Endodermal cell (in vitro differentiated cells): ENCODE results near the gene SDK1. TPM values are rescaled to one million over a fixed set of nuclear protein-coding genes. Genes with fewer than 3 reads are reported as not detected.

Source experiments
- DNase-seq: peaks from one replicate; pipeline ENCODE4 v3.0.0-alpha.2; 2017
- H3K27ac ChIP-seq: 2 replicates; pipeline ENCODE4 v1.5.1; 2013; ENCODE audit warnings: mild to moderate bottlenecking, low read depth, low read length, moderate library complexity
- H3K27me3 ChIP-seq: 2 replicates; pipeline ENCODE4 v1.6.1; 2013; ENCODE audit warnings: mild to moderate bottlenecking, low read length, moderate library complexity; ENCODE audit not compliant: insufficient read depth, control insufficient read depth, poor library complexity, severe bottlenecking
- H3K36me3 ChIP-seq: 2 replicates; pipeline ENCODE4 v1.7.0; 2013; ENCODE audit warnings: mild to moderate bottlenecking, low read length, moderate library complexity; ENCODE audit not compliant: control insufficient read depth, insufficient read depth
- H3K4me1 ChIP-seq: one replicate; pipeline ENCODE4 v1.7.0; 2013; ENCODE audit warnings: low read length; ENCODE audit not compliant: control insufficient read depth, insufficient read depth
- H3K4me3 ChIP-seq: 2 replicates; pipeline ENCODE4 v1.5.1; 2013; ENCODE audit warnings: mild to moderate bottlenecking, low read length, moderate library complexity
- H3K9ac ChIP-seq: 2 replicates; pipeline ENCODE4 v1.6.1; 2013; ENCODE audit warnings: mild to moderate bottlenecking, low read length, moderate library complexity; ENCODE audit not compliant: poor library complexity, severe bottlenecking; ENCODE audit errors: extremely low read depth
- H3K9me3 ChIP-seq: 2 replicates; pipeline ENCODE4 v1.6.1; 2013; ENCODE audit warnings: mild to moderate bottlenecking, low read length, moderate library complexity; ENCODE audit not compliant: control insufficient read depth
- H3K27ac Mint-ChIP-seq: 2 replicates; pipeline ENCODE4 v1.8.0; 2020; ENCODE audit warnings: mixed read lengths
- H3K27me3 Mint-ChIP-seq: 2 replicates; pipeline ENCODE4 v1.8.0; 2021; ENCODE audit warnings: mild to moderate bottlenecking, mixed read lengths; ENCODE audit not compliant: insufficient read depth
- H3K36me3 Mint-ChIP-seq: 2 replicates; pipeline ENCODE4 v1.8.0; 2020; ENCODE audit warnings: low read depth, mixed read lengths
- H3K4me1 Mint-ChIP-seq: 2 replicates; pipeline ENCODE4 v1.8.0; 2020; ENCODE audit warnings: mixed read lengths
- H3K4me3 Mint-ChIP-seq: 2 replicates; pipeline ENCODE4 v1.8.0; 2020; ENCODE audit warnings: mild to moderate bottlenecking, moderate library complexity, mixed read lengths
- H3K9me3 Mint-ChIP-seq: 2 replicates; pipeline ENCODE4 v1.8.0; 2020; ENCODE audit warnings: mild to moderate bottlenecking, mixed read lengths
- CTCF ChIP-seq: fragments of 200-600 bp; sonication (generic); conservative IDR thresholded peaks from 2 replicates; pipeline ENCODE4 v1.5.0; 2021; ENCODE audit warnings: antibody characterized with exemption, mild to moderate bottlenecking
- WGBS, 2 experiments: methylation state at CpG; one replicate each; pipeline versions ENCODE4 v1.1.5 to v1.1.7; 2013; ENCODE audit warnings: missing lambda C conversion rate in 2 of 2, mixed read lengths in 1 of 2; ENCODE audit not compliant: insufficient coverage in 1 of 2, insufficient read length in 1 of 2; 5-methylcytosine and 5-hydroxymethylcytosine counted together
- total RNA-seq, 2 donors: library from RNA; stranded (reverse); fragmentation: NEBNext Ultra II Directional in 1 of 2; extraction: Animal tissue kit (Norgen Biotek cat#: 25700) in 1 of 2; gene quantifications; 2 replicates in 1 of 2; 3 replicates in 1 of 2; pipeline ENCODE4 v1.2.1, GENCODE V29; 2021

SDK1 gene
- total RNA-seq, 2 donors from 2014 or later: 22.7 to 23.1 TPM

GRCh38 chr7:3739983-3740382 is 438.9 kb downstream of the SDK1 start:
- H3K27ac Mint-ChIP-seq: no peak overlapping the region
- Histone ChIP-seq H3K36me3 (no peaks in the 10 kb centered on the region), H3K4me3 (peak overlapping the region; percentile 65), H3K9ac (no peak overlapping the region), H3K9me3 (peaks cover 37% of the 10 kb centered on the region), H3K27me3 (no peaks in the 10 kb centered on the region), H3K4me1 (peaks cover 3% of the 10 kb centered on the region), H3K27ac (no peak overlapping the region)
- DNase-seq: no peak
- H3K4me3 Mint-ChIP-seq: no peak overlapping the region
- peaks cover 23% of the 10 kb centered on the region for H3K9me3 Mint-ChIP-seq
- peaks cover 5% of the 10 kb centered on the region for H3K4me1 Mint-ChIP-seq
- peaks cover 18% of the 10 kb centered on the region for H3K36me3 Mint-ChIP-seq
- 97 to 100% methylated on average over 2 of the region's 2 CpGs for WGBS, 2 experiments
- H3K27me3 Mint-ChIP-seq: no peaks in the 10 kb centered on the region
- TF ChIP-seq CTCF: no peak

GRCh38 chr7:3747467-3747866 is 446.4 kb downstream of the SDK1 start:
- DNase-seq: no peak
- no peak overlapping the region for H3K27ac Mint-ChIP-seq
- 93 to 100% methylated on average over 2 of the region's 2 CpGs for WGBS, 2 experiments
- H3K4me1 ChIP-seq: peaks cover 5% of the 10 kb centered on the region
- peaks cover 26% of the 10 kb centered on the region for H3K4me1 Mint-ChIP-seq
- no peak overlapping the region for H3K27ac ChIP-seq
- TF ChIP-seq CTCF: no peak
- no peak overlapping the region for H3K9ac ChIP-seq
- no peaks in the 10 kb centered on the region for H3K9me3 ChIP-seq
- no peaks in the 10 kb centered on the region for H3K36me3 ChIP-seq
- H3K4me3 ChIP-seq: no peak overlapping the region
- no peaks in the 10 kb centered on the region for H3K9me3 Mint-ChIP-seq
- H3K36me3 Mint-ChIP-seq: peaks cover 9% of the 10 kb centered on the region
- H3K27me3 ChIP-seq: no peaks in the 10 kb centered on the region
- no peaks in the 10 kb centered on the region for H3K27me3 Mint-ChIP-seq
- no peak overlapping the region for H3K4me3 Mint-ChIP-seq

- no peak for TF ChIP-seq CTCF
- WGBS, 2 experiments: 86 to 97% methylated on average over 2 of the region's 2 CpGs
- H3K9ac ChIP-seq: no peak overlapping the region
- H3K27me3 ChIP-seq: no peaks in the 10 kb centered on the region
- H3K4me1 ChIP-seq: peaks cover 5% of the 10 kb centered on the region
- Mint-ChIP-seq H3K4me1 (peaks cover 26% of the 10 kb centered on the region), H3K9me3 (no peaks in the 10 kb centered on the region), H3K27me3 (no peaks in the 10 kb centered on the region), H3K27ac (no peak overlapping the region), H3K36me3 (peaks cover 9% of the 10 kb centered on the region), H3K4me3 (no peak overlapping the region)
- H3K4me3 ChIP-seq: no peak overlapping the region
- no peaks in the 10 kb centered on the region for H3K36me3 ChIP-seq
- no peak for DNase-seq
- H3K27ac ChIP-seq: no peak overlapping the region
- H3K9me3 ChIP-seq: no peaks in the 10 kb centered on the region
Observed at GRCh38 chr7:3748389-3748788, 447.3 kb downstream of the SDK1 start.
